GM12878 (cell line): ENCODE results near the gene ERCC1. TPM values are rescaled to one million over a fixed set of nuclear protein-coding genes. Genes with fewer than 3 reads are reported as not detected.

Experiments used
- CHD4 ChIP-seq: fragments of 200-600 bp; sonication (generic); IDR thresholded peaks from 2 replicates; pipeline ENCODE4 v1.6.1; 2016; ENCODE audit warnings: mild to moderate bottlenecking
- CREM ChIP-seq: IDR thresholded peaks from 2 replicates; pipeline ENCODE4 v1.6.1; 2014; ENCODE audit warnings: antibody characterized with exemption, low read depth
- ETV6 ChIP-seq, 2 experiments: fragments of 450-650 bp in 1 of 2; IDR thresholded peaks in 1 of 2; conservative IDR thresholded peaks in 1 of 2; 2 replicates each; pipeline ENCODE4 v1.6.1; 2014; ENCODE audit warnings: antibody characterized with exemption in 1 of 2, borderline replicate concordance in 1 of 2, low read depth in 1 of 2, mild to moderate bottlenecking in 1 of 2, moderate library complexity in 1 of 2
- FOXM1 ChIP-seq: IDR thresholded peaks from 2 replicates; pipeline ENCODE4 v1.6.1; 2012; ENCODE audit warnings: low read depth, mild to moderate bottlenecking, inconsistent platforms, low read length, moderate library complexity
- GATAD2B ChIP-seq: fragments of 450-650 bp; conservative IDR thresholded peaks from 2 replicates; pipeline ENCODE4 v1.6.1; 2017; ENCODE audit warnings: low read depth, mild to moderate bottlenecking, moderate library complexity
- HDAC2 ChIP-seq: fragments of 200-600 bp; sonication (generic); IDR thresholded peaks from 2 replicates; pipeline ENCODE4 v1.6.1; 2017
- HDGF ChIP-seq: fragments of 450-650 bp; IDR thresholded peaks from 2 replicates; pipeline ENCODE4 v1.6.1; 2016; ENCODE audit warnings: antibody characterized with exemption
- IRF4 ChIP-seq: IDR thresholded peaks from 2 replicates; pipeline ENCODE4 v1.6.1; 2011; ENCODE audit warnings: low read depth, low read length
- NFXL1 ChIP-seq: fragments of 450-650 bp; IDR thresholded peaks from 2 replicates; pipeline ENCODE4 v1.6.1; 2017; ENCODE audit warnings: antibody characterized with exemption, mild to moderate bottlenecking, borderline replicate concordance
- RCOR1 ChIP-seq: conservative IDR thresholded peaks from 2 replicates; pipeline ENCODE4 v1.6.1; 2012; ENCODE audit warnings: low read depth, low read length, improper control_type of control experiment
- RELA ChIP-seq: fragments of 450-650 bp; IDR thresholded peaks from 2 replicates; pipeline ENCODE4 v1.8.0; 2014; ENCODE audit warnings: borderline replicate concordance; ENCODE audit not compliant: partially characterized antibody
- SMAD1 ChIP-seq: fragments of 450-650 bp; IDR thresholded peaks from 2 replicates; pipeline ENCODE4 v1.6.1; 2018; ENCODE audit warnings: mild to moderate bottlenecking, low read depth; ENCODE audit not compliant: partially characterized antibody
- SP1 ChIP-seq: IDR thresholded peaks from one replicate; pipeline ENCODE4 v1.6.1; 2011; ENCODE audit warnings: low read depth, low read length
- SPI1 ChIP-seq: IDR thresholded peaks from 2 replicates; pipeline ENCODE4 v1.6.1; 2011; ENCODE audit warnings: low read depth, mild to moderate bottlenecking, low read length, moderate library complexity, borderline replicate concordance; ENCODE audit not compliant: insufficient read depth
- SRF ChIP-seq, 2 experiments: IDR thresholded peaks; 2 replicates each; pipeline ENCODE4 v1.6.1; 2011; ENCODE audit warnings: low read depth in 2 of 2, low read length in 2 of 2, mild to moderate bottlenecking in 1 of 2, moderate library complexity in 1 of 2
- SUPT20H ChIP-seq: IDR thresholded peaks from 2 replicates; pipeline ENCODE4 v1.6.1; 2011; ENCODE audit warnings: low read depth, mild to moderate bottlenecking, low read length, moderate library complexity, borderline replicate concordance; ENCODE audit not compliant: control insufficient read depth
- WRNIP1 ChIP-seq: IDR thresholded peaks from 2 replicates; pipeline ENCODE4 v1.6.1; 2011; ENCODE audit warnings: low read depth, low read length, improper control_type of control experiment, borderline replicate concordance
- ZNF207 ChIP-seq: fragments of 450-650 bp; IDR thresholded peaks from 2 replicates; pipeline ENCODE4 v1.6.1; 2014; ENCODE audit warnings: antibody characterized with exemption, mild to moderate bottlenecking, borderline replicate concordance
- ZNF217 ChIP-seq: fragments of 450-650 bp; IDR thresholded peaks from 2 replicates; pipeline ENCODE4 v1.6.1; 2017; ENCODE audit warnings: antibody characterized with exemption, mild to moderate bottlenecking
- ZNF622 ChIP-seq: fragments of 450-650 bp; IDR thresholded peaks from 2 replicates; pipeline ENCODE4 v1.6.1; 2017; ENCODE audit warnings: mild to moderate bottlenecking, inconsistent platforms
- polyA plus RNA-seq, 11 experiments: library from polyadenylated mRNA; depleted of rRNA in 4 of 11; unstranded in 6 of 11; stranded (reverse) in 5 of 11; fragments of >200 nt; fragmentation: Nextera tagmentation in 4 of 11; fragmentation: Illumina TruSeq in 1 of 11; extraction: Ambion mirVana in 4 of 11; extraction: Trizol in 1 of 11; gene quantifications; 1 replicate in 1 of 11; 2 replicates in 10 of 11; pipeline versions ENCODE4 v1.2.1 to v1.2.3, GENCODE V29; 2011 to 2016; ENCODE audit warnings: inconsistent platforms in 2 of 11, missing spikeins in 2 of 11, low read depth in 1 of 11
- total RNA-seq, 4 experiments: library from RNA; depleted of rRNA in 3 of 4; stranded (reverse); fragments of >200 nt in 3 of 4; fragmentation: Illumina TruSeq in 1 of 4; extraction: Trizol in 1 of 4; gene quantifications; 2 replicates each; pipeline versions ENCODE4 v1.2.1 to v1.2.3, GENCODE V29; 2013 to 2021
- TF ChIP-seq, protein P1 (sequence below): fragments of 150-350 bp; IDR thresholded peaks from 2 replicates; pipeline ENCODE4 v1.6.1; 2016; ENCODE audit warnings: low read depth, low read length
- TF ChIP-seq, protein P2 (sequence below): IDR thresholded peaks from 2 replicates; pipeline ENCODE4 v1.6.1; 2011; ENCODE audit warnings: low read depth, mild to moderate bottlenecking, low read length, moderate library complexity, borderline replicate concordance; ENCODE audit errors: extremely low read depth
- TF ChIP-seq, protein P3 (sequence below): fragments of 450-650 bp; IDR thresholded peaks from 2 replicates; pipeline ENCODE4 v1.6.1; 2017; ENCODE audit warnings: mild to moderate bottlenecking
- TF ChIP-seq, protein P4 (sequence below): fragments of 450-650 bp; IDR thresholded peaks from 2 replicates; pipeline ENCODE4 v1.6.1; 2017; ENCODE audit warnings: mild to moderate bottlenecking, low read depth, inconsistent platforms; ENCODE audit not compliant: poor library complexity, severe bottlenecking

The ERCC1 gene
- total and polyA plus RNA-seq, 10 of the 15 experiments (the other 5 are each of a cell fraction or from before 2014, with no cell fraction given), result 14.7 to 104 (median 61.1) TPM

DNA sequence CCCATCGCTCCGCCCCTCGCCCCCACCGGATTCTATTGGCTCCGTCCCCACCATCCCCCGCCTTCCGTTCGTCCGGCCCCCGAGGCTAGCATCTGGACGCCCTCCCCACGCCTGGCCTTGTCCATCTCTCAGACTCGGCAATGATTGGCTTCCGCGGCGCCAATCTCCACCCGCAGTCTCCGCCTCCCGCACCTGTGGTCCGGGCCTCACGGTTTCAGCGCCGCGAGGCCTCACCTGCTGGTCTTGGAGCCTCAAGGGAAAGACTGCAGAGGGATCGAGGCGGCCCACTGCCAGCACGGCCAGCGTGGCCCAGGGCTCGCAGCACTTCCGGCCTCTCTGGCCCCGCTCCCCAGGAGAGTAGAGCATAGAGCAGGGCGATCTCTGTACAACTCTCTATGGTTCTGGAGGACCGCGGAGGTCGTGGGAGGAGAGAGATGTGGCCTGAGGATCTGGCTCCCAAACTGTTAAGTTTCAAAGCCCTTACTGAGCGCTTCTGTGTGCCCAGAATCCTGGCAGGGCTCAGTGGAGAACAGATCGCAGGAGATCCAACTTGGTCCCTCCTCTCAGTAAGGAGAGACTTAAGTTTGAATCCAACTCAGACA is at the start of gene ERCC1 (continued):
- TF ChIP-seq SP1 (peak; percentile 72), RELA (peak; percentile 45), RCOR1 (no peak), ETV6 (conservative IDR thresholded peaks at IDR 0.05 in 1 of 2, IDR thresholded peaks at IDR 0.05 in 1 of 2; ENCODE audit: borderline replicate concordance in 1 of 2, low read depth in 1 of 2) (no peak; a peak in 1 of 4 replicates), WRNIP1 (no peak), HDAC2 (no peak), ZNF207 (peak; percentile 72), NFXL1 (no peak), CHD4 (no peak), FOXM1 (no peak), SUPT20H (no peak), IRF4 (no peak), SRF (IDR thresholded peaks at IDR 0.05; ENCODE audit: low read depth in 2 of 2, low read length in 2 of 2) (no peak), HDGF (no peak; the same call in 1 of the 2 replicates), ZNF622 (no peak), CREM (0 out of 2 replicates have a peak, but pooled peaks have one; percentile 66), SPI1 (no peak), SMAD1 (no peak), GATAD2B (no peak; the same call in 1 of the 2 replicates), ZNF217 (no peak)
- TF ChIP-seq, protein P1, sequence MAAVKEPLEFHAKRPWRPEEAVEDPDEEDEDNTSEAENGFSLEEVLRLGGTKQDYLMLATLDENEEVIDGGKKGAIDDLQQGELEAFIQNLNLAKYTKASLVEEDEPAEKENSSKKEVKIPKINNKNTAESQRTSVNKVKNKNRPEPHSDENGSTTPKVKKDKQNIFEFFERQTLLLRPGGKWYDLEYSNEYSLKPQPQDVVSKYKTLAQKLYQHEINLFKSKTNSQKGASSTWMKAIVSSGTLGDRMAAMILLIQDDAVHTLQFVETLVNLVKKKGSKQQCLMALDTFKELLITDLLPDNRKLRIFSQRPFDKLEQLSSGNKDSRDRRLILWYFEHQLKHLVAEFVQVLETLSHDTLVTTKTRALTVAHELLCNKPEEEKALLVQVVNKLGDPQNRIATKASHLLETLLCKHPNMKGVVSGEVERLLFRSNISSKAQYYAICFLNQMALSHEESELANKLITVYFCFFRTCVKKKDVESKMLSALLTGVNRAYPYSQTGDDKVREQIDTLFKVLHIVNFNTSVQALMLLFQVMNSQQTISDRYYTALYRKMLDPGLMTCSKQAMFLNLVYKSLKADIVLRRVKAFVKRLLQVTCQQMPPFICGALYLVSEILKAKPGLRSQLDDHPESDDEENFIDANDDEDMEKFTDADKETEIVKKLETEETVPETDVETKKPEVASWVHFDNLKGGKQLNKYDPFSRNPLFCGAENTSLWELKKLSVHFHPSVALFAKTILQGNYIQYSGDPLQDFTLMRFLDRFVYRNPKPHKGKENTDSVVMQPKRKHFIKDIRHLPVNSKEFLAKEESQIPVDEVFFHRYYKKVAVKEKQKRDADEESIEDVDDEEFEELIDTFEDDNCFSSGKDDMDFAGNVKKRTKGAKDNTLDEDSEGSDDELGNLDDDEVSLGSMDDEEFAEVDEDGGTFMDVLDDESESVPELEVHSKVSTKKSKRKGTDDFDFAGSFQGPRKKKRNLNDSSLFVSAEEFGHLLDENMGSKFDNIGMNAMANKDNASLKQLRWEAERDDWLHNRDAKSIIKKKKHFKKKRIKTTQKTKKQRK, result no peak
- TF ChIP-seq, protein P2, sequence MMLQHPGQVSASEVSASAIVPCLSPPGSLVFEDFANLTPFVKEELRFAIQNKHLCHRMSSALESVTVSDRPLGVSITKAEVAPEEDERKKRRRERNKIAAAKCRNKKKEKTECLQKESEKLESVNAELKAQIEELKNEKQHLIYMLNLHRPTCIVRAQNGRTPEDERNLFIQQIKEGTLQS, result no peak
- TF ChIP-seq, protein P3, sequence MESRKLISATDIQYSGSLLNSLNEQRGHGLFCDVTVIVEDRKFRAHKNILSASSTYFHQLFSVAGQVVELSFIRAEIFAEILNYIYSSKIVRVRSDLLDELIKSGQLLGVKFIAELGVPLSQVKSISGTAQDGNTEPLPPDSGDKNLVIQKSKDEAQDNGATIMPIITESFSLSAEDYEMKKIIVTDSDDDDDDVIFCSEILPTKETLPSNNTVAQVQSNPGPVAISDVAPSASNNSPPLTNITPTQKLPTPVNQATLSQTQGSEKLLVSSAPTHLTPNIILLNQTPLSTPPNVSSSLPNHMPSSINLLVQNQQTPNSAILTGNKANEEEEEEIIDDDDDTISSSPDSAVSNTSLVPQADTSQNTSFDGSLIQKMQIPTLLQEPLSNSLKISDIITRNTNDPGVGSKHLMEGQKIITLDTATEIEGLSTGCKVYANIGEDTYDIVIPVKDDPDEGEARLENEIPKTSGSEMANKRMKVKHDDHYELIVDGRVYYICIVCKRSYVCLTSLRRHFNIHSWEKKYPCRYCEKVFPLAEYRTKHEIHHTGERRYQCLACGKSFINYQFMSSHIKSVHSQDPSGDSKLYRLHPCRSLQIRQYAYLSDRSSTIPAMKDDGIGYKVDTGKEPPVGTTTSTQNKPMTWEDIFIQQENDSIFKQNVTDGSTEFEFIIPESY, result no peak
- TF ChIP-seq, protein P4, sequence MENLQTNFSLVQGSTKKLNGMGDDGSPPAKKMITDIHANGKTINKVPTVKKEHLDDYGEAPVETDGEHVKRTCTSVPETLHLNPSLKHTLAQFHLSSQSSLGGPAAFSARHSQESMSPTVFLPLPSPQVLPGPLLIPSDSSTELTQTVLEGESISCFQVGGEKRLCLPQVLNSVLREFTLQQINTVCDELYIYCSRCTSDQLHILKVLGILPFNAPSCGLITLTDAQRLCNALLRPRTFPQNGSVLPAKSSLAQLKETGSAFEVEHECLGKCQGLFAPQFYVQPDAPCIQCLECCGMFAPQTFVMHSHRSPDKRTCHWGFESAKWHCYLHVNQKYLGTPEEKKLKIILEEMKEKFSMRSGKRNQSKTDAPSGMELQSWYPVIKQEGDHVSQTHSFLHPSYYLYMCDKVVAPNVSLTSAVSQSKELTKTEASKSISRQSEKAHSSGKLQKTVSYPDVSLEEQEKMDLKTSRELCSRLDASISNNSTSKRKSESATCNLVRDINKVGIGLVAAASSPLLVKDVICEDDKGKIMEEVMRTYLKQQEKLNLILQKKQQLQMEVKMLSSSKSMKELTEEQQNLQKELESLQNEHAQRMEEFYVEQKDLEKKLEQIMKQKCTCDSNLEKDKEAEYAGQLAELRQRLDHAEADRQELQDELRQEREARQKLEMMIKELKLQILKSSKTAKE, result no peak
